ENCODE data around the gene OR6M1. TPM values are rescaled to one million over a fixed set of nuclear protein-coding genes. Genes with fewer than 3 reads are reported as not detected.
A peak's percentile ranks its signal among the peaks of the same experiment; 100 is the strongest.

OR6M1 gene
- total RNA-seq, 4 donors from 2014 or later: not detected

DNA sequence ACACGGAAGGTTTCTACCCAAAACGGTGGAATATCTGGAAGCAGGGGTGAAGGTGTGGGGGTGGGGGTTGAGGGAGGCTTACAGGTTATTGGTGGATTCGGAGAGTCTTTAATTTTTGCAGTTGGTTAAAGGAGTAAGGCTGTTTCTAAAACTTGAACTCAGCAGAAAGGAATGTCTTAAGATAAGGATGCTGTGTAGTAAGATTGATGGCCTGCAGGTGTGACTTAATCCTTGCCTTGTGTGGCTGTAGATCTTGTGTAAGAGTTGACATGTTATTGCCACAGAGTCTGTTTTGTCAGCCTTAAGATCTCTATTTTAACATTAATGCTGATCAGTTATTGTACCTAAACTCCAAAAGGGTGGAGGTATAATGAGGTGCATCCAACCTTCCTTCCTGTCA lies 16.4 kb upstream of the OR6M1 start:
- TF ChIP-seq, protein P1, sequence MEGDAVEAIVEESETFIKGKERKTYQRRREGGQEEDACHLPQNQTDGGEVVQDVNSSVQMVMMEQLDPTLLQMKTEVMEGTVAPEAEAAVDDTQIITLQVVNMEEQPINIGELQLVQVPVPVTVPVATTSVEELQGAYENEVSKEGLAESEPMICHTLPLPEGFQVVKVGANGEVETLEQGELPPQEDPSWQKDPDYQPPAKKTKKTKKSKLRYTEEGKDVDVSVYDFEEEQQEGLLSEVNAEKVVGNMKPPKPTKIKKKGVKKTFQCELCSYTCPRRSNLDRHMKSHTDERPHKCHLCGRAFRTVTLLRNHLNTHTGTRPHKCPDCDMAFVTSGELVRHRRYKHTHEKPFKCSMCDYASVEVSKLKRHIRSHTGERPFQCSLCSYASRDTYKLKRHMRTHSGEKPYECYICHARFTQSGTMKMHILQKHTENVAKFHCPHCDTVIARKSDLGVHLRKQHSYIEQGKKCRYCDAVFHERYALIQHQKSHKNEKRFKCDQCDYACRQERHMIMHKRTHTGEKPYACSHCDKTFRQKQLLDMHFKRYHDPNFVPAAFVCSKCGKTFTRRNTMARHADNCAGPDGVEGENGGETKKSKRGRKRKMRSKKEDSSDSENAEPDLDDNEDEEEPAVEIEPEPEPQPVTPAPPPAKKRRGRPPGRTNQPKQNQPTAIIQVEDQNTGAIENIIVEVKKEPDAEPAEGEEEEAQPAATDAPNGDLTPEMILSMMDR (IDR thresholded peaks at IDR 0.05): no peak
- no peak for TF ChIP-seq POLR2A (IDR thresholded peaks at IDR 0.05)
- Histone ChIP-seq H3K4me3 (replicated peaks in 1 of 3) (no peak overlapping the region), H3K4me1 (no peaks in the 10 kb centered on the region), H3K27ac (no peak overlapping the region), H3K9me3 (no peaks in the 10 kb centered on the region), H3K36me3 (no peaks in the 10 kb centered on the region), H3K27me3 (no peaks in the 10 kb centered on the region)
- WGBS, 2 donors: 40 to 43% methylated on average over 3 of the region's 3 CpGs
- DNase-seq: no peak
- intact Hi-C loops (cut with DNase I): no loop called here

DNA sequence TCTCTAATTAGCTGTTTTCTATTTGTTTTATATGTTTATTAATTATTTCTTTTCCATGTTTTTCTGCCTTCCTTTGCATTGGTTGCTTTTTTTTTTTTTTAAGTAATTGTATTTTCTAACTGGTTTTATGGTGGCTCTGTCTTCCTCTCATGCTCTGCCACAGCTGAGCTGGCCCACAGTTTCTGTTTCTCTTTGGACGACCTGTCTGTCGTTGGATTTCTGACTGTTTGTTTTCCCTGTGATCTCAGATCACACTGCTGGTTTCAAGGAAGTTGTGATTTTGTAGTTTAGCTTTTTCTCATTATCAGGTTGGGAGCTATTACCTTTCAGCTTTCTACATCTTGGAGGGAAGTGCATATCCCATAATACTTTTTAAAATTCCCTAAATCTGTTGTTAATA lies 15.9 kb upstream of the OR6M1 start:
- no peak overlapping the region for H3K27ac ChIP-seq
- no peak overlapping the region for H3K4me3 ChIP-seq (replicated peaks in 1 of 3)
- no peaks in the 10 kb centered on the region for H3K9me3 ChIP-seq
- DNase-seq: peak in 1 of 2 donors; percentile 10
- no peaks in the 10 kb centered on the region for H3K4me1 ChIP-seq
- WGBS, 2 donors: 3 to 8% methylated on average over 2 of the region's 2 CpGs
- intact Hi-C loops (cut with DNase I): no loop called here
- H3K36me3 ChIP-seq: no peaks in the 10 kb centered on the region
- TF ChIP-seq POLR2A (IDR thresholded peaks at IDR 0.05): no peak
- TF ChIP-seq, protein P1 (IDR thresholded peaks at IDR 0.05): no peak
- H3K27me3 ChIP-seq: no peaks in the 10 kb centered on the region

DNA sequence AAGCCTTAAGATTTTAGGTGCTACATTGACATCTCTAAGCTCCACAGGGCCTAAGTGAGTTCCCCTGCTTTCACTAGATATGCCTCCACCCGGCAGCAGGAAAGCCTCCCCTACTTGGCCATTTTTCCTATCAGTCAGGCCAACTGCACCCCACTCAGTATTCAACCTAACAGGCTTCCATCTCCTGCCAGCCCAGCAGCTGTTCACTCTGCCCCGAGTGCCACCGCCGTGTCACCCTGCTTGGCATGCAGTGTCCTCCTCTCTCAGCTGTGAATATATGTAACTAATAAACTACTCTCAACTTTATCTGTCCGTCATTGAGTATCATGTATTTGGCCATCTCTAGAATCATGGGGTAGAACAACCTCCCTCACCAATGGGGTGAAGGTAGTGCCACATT lies 9.0 kb upstream of the OR6M1 start:
- Histone ChIP-seq H3K4me3 (replicated peaks in 1 of 3) (no peak overlapping the region), H3K9me3 (no peaks in the 10 kb centered on the region), H3K36me3 (no peaks in the 10 kb centered on the region), H3K4me1 (no peaks in the 10 kb centered on the region), H3K27ac (no peak overlapping the region), H3K27me3 (no peaks in the 10 kb centered on the region)
- TF ChIP-seq, protein P1 (IDR thresholded peaks at IDR 0.05): no peak
- no peak for TF ChIP-seq POLR2A (IDR thresholded peaks at IDR 0.05)
- 92 to 93% methylated on average over 5 of the region's 5 CpGs for WGBS, 2 donors
- DNase-seq: no peak
- intact Hi-C loops (cut with DNase I): no loop called here

DNA sequence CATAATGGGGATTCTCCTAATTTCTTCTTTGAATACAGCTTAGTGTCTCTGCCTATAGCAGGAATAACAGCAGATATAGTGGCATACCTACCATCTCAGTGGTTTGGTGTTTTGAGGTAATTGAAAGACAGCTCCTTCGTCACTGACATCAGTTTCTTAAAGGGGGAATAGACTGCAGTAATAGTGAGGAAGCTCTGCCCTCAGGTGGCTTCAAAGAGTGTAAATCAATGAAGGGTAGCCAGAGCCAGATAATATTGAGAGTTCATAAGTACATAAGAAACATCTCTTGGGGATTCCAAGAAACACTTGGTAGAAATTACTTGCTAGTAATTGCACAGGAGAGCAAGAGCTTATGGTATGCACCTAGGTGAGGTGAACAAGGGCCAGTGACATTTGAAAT lies 4.4 kb downstream of the OR6M1 start:
- Histone ChIP-seq H3K4me1 (no peaks in the 10 kb centered on the region), H3K36me3 (no peaks in the 10 kb centered on the region), H3K9me3 (no peaks in the 10 kb centered on the region), H3K27me3 (no peaks in the 10 kb centered on the region), H3K4me3 (replicated peaks in 1 of 3) (no peak overlapping the region), H3K27ac (no peak overlapping the region)
- intact Hi-C loops (cut with DNase I): no loop called here
- no peak for DNase-seq
- WGBS, 2 donors: 0 to 33% methylated on average over 1 of the region's 1 CpG
- TF ChIP-seq POLR2A (IDR thresholded peaks at IDR 0.05): no peak
- TF ChIP-seq, protein P1 (IDR thresholded peaks at IDR 0.05): no peak

DNA sequence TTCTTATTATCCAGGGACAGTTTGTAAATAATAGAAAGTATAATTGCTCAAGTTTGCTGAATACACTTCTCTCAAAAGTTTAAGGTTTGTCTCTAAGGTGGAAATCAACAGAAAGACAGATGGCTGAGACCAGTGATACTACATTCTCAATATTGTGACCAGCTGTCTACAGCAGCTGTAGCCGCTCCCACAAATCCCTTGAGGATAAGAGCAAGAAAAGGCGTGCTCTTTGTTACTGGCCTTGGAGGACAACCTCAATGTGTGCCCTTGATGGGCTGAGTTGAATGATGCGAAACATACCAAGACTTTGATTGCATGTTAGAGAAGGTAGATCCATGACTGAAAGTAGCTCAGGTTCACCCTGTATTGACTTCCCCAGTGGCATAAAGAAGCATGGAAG lies 6.1 kb downstream of the OR6M1 start:
- WGBS, 2 donors: 88 to 97% methylated on average over 3 of the region's 3 CpGs
- intact Hi-C loops (cut with DNase I): no loop called here

More for the DNA sequence above, 6.1 kb downstream of the OR6M1 start:
- Histone ChIP-seq H3K9me3 (no peaks in the 10 kb centered on the region), H3K27ac (no peak overlapping the region), H3K4me1 (no peaks in the 10 kb centered on the region), H3K36me3 (no peaks in the 10 kb centered on the region), H3K27me3 (no peaks in the 10 kb centered on the region), H3K4me3 (replicated peaks in 1 of 3) (no peak overlapping the region)
- no peak for DNase-seq
- TF ChIP-seq, protein P1 (IDR thresholded peaks at IDR 0.05): no peak
- no peak for TF ChIP-seq POLR2A (IDR thresholded peaks at IDR 0.05)

Data from thyroid gland (tissue), 4 donors.